NCI-H2196 treated with DMSO at 0.1 percent for 48 hours (cell line): Measurements from ENCODE around the gene LBHD2.
"Not testable (repeated sequence)": the region's sequence is repeated elsewhere in the genome, so short reads cannot be mapped to it uniquely, and the experiment has no call there.

Experiments used
- DNase-seq: peaks from one replicate; lab custom pipeline; 2025; ENCODE audit not compliant: unreplicated experiment; lab: John Stamatoyannopoulos, UW

LBHD2 gene

DNA sequence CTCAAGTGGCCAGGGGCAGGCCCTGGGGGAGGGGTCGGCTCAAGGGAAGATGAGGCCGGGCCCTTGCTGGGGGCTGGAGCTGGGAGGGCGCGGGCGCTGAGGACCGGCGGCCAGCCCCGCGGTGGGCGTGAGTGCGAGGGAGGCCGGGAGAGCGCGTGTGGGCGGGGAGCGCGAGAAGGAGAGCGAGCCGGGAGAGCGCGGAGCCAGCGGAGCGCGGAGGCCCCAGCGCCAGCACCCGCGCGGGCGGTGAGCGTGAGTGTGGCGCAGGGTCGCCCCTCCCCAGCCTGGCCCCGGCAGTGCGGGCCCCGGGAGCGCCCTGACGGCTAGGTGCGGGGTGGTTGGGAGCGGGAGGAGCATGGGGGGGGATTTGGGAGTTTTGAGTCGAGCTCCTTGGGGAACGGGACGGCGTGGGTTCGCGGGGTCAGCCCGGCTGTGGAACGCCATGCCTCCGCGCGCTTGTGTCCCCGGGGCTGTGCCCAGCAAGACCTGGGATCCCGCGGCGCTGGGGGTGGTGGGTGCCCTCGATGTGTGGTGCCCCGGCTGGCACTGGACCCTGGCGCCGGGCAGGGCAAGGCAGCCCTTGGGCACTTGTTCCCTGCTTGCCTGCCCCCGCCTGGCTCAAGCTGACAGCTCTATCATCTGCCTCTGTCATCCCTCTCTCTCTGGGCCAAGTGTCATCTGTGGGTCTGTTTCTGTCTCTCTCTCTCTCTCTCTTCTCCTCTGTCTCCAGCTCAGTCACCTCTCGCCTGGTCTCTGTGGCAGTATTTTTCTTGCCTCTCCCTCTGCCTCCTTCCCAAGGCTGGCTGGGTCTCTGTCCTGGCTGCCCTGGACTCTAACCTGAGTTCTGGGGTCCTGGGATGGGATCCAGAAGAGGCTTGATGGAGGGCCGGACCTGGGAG lies at the start of gene LBHD2:
Gene LBHD2, plus strand, starts transcription at position 190 of the 899 bp plus-strand sequence. CDS start 1,803 bp downstream, outside the sequence.
- no peak for DNase-seq

DNA sequence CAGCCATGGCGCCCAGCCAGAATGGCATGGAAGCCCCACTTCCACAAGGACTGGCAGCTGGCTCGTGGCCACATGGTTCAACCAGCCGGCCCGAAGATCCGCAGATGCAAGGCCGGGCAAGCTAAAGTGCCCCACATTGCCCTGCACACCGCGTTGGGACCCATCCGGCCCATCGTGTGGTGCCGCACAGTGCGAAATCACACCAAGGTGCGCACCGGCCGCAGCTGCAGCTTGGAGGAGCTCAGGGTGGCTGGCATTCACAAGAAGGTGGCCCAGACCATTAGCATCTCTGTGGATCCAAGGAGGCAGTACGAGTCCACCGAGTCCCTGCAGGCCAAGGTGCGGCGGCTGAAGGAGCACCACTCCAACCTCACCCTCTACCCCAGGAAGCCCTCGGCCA lies 42.5 kb upstream of the LBHD2 start:
- DNase-seq: no peak

DNA sequence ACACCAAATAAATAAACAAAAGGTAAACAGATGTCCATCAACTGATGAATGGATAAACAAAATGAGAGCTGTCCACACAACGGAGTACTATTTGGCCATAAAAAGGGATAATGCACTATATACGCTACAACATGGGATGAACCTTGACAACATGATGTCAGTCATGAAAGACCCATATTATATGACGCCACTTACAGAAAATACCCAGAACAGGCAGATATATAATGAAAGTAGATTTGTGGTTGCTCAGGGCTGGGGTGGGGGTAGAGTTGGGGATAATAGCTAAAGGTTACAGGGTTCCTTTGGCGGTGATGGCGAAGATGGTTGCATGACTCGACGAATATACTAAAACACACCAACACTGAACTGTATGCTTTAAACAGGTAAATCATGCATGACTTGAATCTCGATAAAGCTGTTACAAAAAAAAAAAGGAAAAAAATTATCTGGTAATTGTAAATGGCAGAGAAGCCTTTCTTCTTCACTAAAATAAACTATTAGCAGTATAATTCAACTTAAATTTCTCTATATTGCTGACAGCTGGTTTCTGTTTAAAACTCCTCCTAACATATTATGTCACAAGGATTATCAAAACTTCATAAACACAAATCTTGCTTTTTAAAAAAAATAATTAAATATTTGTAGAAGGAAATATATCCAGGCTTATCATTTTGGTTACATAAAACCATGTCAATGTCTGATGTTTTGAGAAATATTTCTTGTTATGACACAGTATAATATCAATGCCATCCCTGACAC lies 40.6 kb upstream of the LBHD2 start:
- DNase-seq: no peak

DNA sequence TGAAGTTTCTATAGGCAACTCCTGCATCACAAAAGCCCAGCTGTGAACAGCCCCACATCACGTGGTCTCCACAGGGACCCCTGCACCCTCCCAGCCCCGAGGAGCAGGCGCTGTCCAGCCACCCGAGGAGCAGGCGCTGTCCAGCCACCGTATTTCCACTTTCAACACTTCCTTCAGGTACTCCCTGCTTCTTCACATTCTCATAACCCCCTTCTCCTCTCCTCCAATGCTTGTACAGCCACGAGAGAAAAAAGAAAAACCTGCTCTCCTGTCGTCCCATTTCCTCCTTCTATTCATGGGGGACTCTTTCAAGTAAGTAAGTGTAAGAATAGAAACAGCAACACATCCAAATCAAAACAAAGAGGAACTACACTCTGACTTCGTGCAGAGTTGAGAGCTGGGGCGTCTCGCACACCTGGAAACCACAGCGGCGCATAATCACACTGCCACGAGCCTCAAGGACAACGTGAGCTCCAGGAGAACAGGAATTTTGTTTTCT lies 38.6 kb upstream of the LBHD2 start:
- DNase-seq: no peak

DNA sequence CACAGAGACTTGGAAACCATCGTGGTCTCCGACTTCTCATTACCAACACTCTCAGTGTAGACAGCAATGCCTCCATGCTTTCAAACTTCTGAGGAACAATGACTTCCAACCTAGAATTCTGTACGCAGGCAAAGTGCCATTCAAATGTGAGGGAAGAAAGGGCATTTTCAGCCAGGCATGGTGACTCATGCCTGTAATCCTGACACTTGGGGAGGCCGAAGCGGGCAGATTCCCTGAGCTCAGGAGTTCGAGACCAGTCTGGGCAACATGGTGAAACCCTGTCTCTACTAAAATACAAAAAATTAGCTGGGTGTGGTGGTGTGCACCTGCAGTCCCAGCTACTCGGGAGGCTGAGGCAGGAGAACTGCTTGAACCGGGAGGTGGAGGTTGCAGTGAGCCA lies 36.6 kb upstream of the LBHD2 start:
- DNase-seq: not testable (repeated sequence)

DNA sequence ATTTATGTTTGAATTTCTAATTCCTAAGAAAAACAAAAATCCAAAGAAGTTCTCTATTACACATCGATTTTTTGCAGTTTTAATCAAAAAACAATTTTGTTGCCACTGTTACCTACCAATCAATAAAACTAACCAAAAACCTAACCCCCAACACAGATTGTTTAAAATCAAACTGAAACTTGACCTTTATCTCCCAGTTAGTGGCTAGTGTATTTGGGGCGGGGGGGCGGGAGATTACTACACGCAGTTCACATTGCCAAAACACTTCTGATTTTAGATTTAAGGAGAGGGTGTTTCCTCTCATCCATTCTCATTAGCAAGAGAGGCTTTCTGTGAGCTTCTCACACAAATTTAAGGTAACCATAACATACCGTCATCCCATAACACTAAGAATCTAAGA lies 33.1 kb upstream of the LBHD2 start:
- DNase-seq: no peak

DNA sequence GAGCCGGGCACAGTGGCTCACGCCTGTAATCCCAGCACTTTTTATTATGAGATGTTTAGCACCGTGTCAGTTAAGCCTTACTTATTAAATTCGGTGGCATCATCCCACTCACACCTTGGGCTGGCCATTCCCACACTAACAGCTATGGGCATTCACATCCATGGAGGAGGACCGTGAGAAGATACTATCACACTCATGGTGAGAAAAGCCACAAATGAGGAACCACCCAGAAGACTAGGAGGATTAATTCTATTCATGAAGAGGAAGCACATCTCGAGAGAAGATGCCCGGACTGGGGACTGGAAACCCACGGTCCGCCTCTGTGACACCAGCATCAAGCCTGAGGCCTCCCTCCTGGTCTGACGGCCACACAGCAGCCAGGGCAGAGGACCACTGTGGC lies 31.6 kb upstream of the LBHD2 start:
- DNase-seq: no peak

DNA sequence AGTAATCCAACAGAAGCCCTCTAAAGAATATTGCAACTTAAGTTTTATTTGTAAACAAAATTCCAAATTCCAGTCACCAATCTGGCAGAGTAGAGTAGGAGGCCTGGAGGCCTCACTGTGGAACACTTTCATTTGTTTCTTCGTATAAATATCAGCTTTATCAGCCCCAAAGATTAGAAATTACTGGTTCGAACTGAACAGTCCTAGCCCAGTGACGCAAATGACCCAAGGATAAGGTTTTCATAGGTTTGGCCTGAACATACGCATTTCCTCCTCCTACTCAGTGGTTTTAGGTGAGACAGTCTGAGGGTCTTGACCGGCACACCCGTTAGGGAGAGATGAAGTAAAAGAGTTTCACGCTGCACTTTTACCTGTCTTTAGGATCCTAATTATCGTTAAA lies 28.3 kb upstream of the LBHD2 start:
- DNase-seq: no peak

DNA sequence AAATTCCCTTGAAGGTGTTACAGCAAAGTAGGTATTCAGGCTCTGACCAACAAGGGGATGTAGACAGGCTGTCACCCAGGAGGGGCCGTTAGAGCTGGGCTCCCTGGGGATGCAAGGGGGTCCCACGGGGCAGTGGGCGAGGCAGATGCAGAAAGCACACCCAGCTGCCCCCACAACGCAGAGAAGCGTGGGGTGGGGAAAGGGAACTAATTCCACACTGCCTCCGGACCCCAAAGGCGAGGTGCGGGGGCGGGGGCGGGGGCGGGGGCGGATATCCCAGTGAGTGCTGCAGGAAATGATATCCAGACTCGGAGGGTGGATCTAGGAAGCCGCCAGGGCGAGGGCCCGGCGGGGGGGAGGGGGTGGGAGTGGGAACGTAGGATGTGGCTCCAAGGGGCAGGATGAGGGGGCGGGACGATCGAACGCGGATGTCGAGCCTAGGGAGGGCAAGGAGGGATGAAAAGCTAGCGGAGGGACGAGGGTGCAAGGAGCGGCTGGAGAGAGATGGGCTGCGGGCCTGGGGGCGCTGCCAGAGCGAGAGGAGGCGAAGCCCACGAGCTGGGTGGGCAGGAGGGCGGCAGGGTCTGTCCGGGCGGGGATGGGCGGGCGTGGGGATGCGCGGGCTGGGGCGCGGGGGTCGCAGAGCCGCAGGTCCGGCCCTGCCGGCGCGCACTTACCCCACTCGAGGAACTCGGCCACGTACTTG lies 27.5 kb upstream of the LBHD2 start:
- no peak for DNase-seq

DNA sequence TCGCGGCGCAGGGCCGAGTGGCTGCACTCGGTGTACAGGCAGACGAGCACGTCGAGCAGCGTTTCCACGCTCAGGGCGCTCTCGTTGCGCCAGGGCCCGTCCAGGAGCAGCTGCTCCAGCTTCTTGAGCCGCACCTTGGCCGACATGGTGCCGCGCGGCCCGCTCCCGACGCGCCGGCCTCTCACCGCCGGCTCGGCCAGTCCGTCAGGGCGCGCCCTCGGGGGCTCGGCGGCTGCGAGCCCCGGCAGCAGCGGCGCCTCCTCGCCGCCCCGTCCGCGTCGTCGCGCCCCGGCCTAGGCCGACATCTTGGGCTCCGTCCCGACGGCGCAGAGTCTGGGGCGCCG lies 27.0 kb upstream of the LBHD2 start:
- DNase-seq: no peak

DNA sequence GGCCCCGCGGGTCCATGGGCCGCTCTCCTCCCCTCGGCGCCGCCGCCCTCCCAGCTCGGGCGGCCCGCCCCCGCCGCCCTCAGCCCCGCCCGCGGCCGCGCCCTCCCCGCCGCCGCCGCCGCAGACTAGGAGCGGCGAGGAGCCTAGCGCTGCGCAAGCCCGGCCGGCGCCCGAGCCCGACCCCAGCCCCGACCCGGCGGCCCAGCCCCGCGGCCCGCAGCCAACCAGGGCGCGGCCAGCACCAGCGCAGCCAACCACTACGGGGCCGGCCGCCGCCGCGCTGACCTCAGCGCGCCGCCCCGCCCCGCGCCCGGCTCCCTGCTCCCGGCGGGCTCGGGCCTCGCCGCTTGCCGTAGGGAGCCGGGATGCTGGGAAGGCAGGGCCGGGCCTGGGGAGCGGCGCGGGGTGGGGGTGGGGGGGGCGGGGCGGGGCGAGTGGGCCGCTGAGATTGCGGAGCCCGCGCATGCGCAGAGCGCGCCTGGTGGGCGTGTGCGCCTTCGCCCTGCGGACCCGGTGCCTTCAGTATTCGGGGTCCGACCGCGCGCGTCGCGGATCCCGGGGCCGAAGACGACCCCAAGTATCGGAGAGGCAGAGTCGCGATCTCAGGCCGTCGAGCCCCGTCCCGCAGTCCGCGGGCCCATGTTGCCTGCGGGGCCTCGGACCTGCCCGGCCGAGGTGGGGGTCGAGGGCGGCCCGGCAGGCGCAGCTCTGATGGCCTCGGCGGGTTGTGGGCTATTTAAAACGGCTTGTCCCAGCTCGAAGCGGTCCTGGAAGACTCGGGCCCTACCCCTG lies 26.4 kb upstream of the LBHD2 start, which contains the start of gene CDC42BPB:
Gene CDC42BPB, minus strand, starts transcription at position 178 of the 792 bp plus-strand sequence. CDS start 376 bp downstream, outside the sequence.
- DNase-seq: peak; percentile 68

DNA sequence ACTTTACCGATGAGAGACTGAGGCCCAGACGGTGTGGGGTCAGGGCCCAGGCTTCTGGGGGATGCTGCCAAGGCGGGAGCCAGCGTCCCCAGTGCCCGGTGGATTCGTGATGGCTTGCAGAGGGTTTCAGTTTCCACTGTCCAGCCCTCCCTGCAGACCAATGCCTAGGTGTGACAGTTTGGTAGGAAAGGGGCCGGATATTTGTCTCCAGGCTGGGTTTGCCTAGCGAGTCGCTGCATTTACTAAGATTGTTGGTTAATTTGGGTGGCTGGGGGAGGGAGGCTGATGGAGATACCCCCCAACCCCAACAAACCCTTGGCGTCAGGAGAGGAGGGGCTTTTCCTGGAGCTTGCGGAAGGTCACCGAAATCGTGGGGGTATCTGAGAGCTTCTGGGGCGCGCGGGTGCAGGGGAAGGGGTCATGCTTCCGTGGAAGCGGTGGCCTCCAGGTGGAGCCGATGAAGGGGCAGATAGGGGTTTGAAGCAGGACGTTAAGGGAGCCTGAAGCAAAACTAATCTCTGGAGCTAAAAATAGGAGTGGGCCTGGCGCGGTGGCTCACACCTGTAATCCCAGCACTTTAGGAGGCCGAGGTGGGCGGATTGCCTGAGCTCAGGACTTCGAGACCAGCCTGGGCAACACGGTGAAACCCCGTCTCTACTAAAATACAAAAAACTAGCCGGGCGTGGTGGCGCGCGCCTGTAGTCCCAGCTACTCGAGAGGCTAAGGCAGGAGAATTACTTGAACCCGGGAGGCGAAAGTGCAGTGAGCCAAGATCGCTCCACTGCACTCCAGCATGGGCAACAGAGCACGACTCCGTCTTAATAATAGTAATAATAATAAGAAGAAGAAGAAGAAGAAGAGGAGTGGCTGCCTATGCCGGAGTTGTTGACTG lies 25.6 kb upstream of the LBHD2 start:
- no peak for DNase-seq

DNA sequence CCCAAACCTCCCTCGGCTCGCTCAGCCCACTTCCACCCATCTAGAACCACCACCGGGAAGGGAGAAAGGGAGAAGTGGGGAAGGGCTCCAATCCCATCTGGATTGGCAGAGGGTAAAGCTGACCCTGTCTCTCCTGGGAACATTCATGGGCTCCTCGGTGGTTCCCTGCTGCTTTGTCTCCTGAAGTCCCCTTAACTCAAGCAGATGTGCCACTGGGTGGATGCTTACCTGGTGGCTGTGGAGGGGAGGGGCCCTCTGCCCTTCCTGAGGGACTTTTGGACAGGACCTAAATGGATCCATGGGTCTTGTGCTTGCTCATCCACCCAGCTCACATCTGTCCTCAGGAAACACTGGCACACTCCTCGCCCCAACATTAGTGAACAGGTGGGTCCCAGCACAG lies 24.5 kb upstream of the LBHD2 start:
- DNase-seq: no peak

DNA sequence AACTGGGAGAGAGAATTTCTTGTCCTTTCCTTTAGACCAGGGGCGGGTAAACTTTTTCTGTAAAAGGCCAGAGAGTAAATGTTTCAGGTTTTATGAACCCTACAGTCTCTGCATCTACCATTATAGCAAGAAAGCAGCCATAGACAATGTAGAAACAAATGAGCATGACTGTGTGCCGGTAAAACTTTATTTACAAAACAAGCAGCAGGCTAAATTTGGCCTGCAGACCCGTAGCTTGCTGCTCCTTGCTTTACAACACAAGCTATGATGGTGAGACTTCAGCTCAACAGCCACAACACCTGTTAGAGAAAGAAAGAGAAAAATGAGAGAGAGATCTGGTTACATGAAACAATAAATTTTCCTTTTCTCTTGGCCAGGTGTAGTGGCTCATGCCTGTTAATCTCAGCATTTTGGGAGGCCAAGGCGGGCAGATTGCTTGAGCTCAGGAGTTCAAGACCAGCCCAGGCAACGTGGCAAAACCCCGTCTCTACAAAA lies 22.5 kb upstream of the LBHD2 start:
- no peak for DNase-seq

DNA sequence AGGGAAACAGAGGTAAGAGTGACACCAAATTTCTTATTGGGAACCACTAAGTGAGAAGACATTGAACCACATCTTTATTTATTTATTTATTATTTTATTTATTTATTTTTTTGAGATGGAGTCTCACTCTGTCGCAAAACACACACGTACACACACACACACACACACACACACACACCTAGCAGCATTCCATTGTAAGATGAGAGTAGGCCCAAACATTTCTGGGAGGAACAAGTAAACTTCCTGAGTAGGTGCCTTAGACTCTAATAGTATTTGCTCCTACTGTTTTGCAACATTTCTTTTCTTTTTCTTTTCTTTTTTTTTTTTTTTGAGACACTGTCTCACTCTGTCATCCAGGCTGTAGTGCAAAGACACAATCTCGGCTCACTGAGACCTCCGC lies 19.6 kb upstream of the LBHD2 start:
- no peak for DNase-seq

DNA sequence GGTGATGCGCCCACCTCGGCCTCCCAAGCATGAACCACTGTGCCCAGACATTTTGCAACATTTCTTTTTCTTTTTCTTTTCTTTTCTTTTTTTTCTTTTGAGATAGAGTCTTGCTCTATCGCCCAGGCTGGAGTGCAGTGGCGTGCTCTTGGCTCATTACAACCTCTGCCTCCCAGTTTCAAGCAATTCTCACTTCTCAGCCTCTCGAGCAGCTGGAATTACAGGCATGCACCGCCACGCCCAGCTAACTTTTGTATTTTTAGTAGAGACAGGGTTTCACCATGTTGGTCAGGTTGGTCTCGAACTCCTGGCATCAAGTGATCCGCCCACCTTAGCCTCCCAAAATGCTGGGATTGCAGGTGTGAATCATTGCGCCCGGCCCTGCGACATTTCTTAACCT lies 19.0 kb upstream of the LBHD2 start:
- DNase-seq: no peak

DNA sequence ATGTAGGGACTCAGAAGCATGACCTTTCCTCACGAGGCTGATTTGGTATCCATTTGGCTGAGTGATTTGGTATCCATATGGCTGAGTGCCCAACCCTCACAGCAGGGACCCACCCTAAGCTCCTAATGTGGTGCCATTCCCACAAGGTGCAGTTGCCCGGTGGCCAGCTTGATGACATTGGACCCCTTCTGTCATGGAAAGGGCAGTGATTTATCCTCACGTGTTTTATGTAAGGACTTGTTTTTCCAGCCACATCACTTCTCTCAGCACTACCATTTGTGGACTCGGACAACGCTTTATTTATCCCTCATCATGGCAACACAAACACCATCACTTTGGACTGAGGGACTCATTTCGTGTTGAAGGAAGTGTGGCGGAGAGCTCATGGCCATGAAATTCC lies 18.1 kb upstream of the LBHD2 start:
- no peak for DNase-seq

DNA sequence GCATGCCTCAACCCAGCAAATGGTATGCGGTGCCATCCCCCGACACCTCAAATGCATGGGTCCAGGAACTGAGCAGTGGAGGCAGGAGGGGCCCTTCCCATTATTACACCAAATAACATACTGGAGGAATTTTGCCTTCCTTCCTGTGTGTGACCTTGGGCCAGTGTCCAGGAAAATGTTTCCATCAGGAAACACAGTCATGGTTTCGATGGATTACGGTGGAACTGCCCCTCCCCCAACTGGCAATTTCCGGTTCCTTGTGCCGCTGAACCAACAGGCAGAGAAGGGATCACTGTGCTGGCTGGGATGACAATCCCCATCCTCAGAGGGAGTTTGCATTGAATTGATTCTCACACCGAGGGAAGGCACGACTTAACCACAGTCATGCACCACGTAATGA lies 17.6 kb upstream of the LBHD2 start:
- no peak for DNase-seq

DNA sequence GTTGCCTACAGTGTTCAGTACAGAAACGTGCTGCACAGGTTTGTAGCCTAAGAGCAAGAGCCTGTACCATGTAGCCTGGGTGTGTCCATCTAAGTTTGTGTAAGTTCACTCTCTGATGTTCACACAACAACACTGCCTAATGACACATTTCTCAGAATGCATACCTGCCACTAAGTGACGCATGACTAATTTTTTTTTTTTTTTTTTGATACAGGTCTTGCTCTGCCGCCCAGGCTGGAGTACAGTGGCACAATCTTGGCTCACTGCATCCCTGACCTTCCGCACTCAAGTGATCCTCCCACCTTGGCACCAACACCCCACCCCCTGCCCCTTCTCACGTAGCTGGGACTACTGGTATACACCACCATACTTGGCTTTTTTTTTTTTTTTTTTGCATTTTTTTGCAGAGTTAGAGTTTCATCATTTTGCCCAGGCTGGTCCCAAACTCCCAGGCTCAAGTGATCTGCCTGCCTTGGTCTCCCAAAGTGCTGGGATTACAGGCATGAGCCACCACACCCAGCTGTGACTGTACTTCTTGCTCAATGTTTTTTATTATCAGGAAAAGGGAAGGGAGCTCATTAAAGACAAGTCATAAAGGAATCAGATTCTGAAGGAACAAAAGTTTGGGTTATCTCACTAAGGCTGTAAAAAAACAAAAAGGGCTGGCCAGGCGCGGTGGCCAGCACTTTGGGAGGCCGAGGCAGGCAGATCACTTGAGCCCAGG lies 16.6 kb upstream of the LBHD2 start:
- no peak for DNase-seq
